ENCODE data around the gene PGAP1. TPM values are rescaled to one million over a fixed set of nuclear protein-coding genes. Genes with fewer than 3 reads are reported as not detected.

PGAP1 gene
- total RNA-seq, 1 experiment from 2014 or later, result 21.0 TPM

GRCh38 chr2:196917802-196918201, 8.7 kb downstream of the PGAP1 start:
- Histone ChIP-seq H3K27ac (ENCODE audit: insufficient read length, low read depth, low read length) (no peak overlapping the region), H2BK5ac (ENCODE audit: insufficient read length, low read length) (no peak overlapping the region), H3K79me1 (ENCODE audit: insufficient read depth, low read depth, low read length, poor library complexity, severe bottlenecking) (no peaks in the 10 kb centered on the region), H2BK15ac (ENCODE audit: low read depth, low read length) (no peak overlapping the region), H4K91ac (ENCODE audit: insufficient read length, low read depth, low read length) (no peak overlapping the region), H3K23ac (ENCODE audit: insufficient read length, low read depth, low read length) (no peak overlapping the region), H2BK20ac (ENCODE audit: low read depth, low read length, poor library complexity, severe bottlenecking) (no peak overlapping the region), H2AFZ (ENCODE audit: low read length) (no peak overlapping the region), H3K4me2 (ENCODE audit: insufficient read depth, insufficient read length, low read length) (no peak overlapping the region), H4K20me1 (ENCODE audit: control insufficient read depth, insufficient read depth, insufficient read length) (no peaks in the 10 kb centered on the region), H4K8ac (replicated peaks; ENCODE audit: insufficient read length, low read depth, low read length) (no peak overlapping the region), H4K5ac (ENCODE audit: insufficient read length, low read depth, low read length) (no peak overlapping the region), H3K27me3 (ENCODE audit: insufficient read depth, low read length) (no peaks in the 10 kb centered on the region), H2BK12ac (ENCODE audit: insufficient read length, low read depth, low read length) (no peak overlapping the region), H3K23me2 (ENCODE audit: insufficient read length, low read depth, low read length, poor library complexity, severe bottlenecking) (no peaks in the 10 kb centered on the region), H3K18ac (ENCODE audit: insufficient read length, low read depth, low read length) (no peak overlapping the region), H3K4ac (ENCODE audit: low read depth, low read length) (no peak overlapping the region), H3K9me3 (ENCODE audit: control insufficient read depth, low read depth, low read length) (no peaks in the 10 kb centered on the region), H3K9ac (ENCODE audit: extremely low read depth, insufficient read length, low read length) (no peak overlapping the region), H3K14ac (ENCODE audit: insufficient read depth, low read length) (no peak overlapping the region), H2BK120ac (ENCODE audit: low read depth, low read length, poor library complexity, severe bottlenecking) (no peak overlapping the region), H3T11ph (ENCODE audit: low read length) (no peak overlapping the region), H2AK5ac (ENCODE audit: insufficient read length, low read length) (no peak overlapping the region), H3K79me2 (ENCODE audit: insufficient read depth, low read length) (no peaks in the 10 kb centered on the region), H3K4me1 (ENCODE audit: insufficient read depth, low read length) (no peaks in the 10 kb centered on the region), H3K56ac (ENCODE audit: insufficient read length, low read depth, low read length) (no peak overlapping the region)
- TF ChIP-seq CTCF (conservative IDR thresholded peaks at IDR 0.05), result no peak
- Mint-ChIP-seq H3K9me3 (no peaks in the 10 kb centered on the region), H3K27me3 (ENCODE audit: low read depth) (no peaks in the 10 kb centered on the region), H3K36me3 (ENCODE audit: insufficient read depth in 1 of 3, low read depth in 3 of 3) (peaks cover 40 to 58% (median 46%) of the 10 kb centered on the region in 3 experiments; a peak in 6 of 7 replicates), H3K27ac (no peak overlapping the region), H3K4me3 (no peak overlapping the region), H3K4me1 (peaks cover 4 to 7% of the 10 kb centered on the region in 2 experiments; a peak in 3 of 4 replicates)
- DNase-seq, result no peak
